ENCODE results near the gene RBBP8NL.
A peak's percentile ranks its signal among the peaks of the same experiment; 100 is the strongest.

Gene RBBP8NL

GRCh38 chr20:62415354-62416111, 11.8 kb downstream of the RBBP8NL start:
- no peaks in the 10 kb centered on the region for H3K36me3 ChIP-seq
- H3K9me3 ChIP-seq (ENCODE audit: severe bottlenecking) = no peaks in the 10 kb centered on the region
- no peak overlapping the region for H3K4me3 ChIP-seq (ENCODE audit: low read depth, low read length)
- no peak for TF ChIP-seq CTCF (IDR thresholded peaks at IDR 0.05; ENCODE audit: low read depth, low read length)
- no peak for DNase-seq
- H3K27me3 ChIP-seq (ENCODE audit: insufficient read depth, low read depth, severe bottlenecking) = no peaks in the 10 kb centered on the region
- H3K27ac ChIP-seq = no peak overlapping the region

- H3K9me3 ChIP-seq (ENCODE audit: severe bottlenecking) = no peaks in the 10 kb centered on the region
- H3K27me3 ChIP-seq (ENCODE audit: insufficient read depth, low read depth, severe bottlenecking) = no peaks in the 10 kb centered on the region
- peak; percentile 45 for DNase-seq
- no peak overlapping the region for H3K4me3 ChIP-seq (ENCODE audit: low read depth, low read length)
- peak; percentile 72 for TF ChIP-seq CTCF (IDR thresholded peaks at IDR 0.05; ENCODE audit: low read depth, low read length)
- no peaks in the 10 kb centered on the region for H3K36me3 ChIP-seq
- H3K27ac ChIP-seq = no peak overlapping the region
Measured at GRCh38 chr20:62413896-62414481, 13.3 kb downstream of the RBBP8NL start.

GRCh38 chr20:62413025-62413570, 14.2 kb downstream of the RBBP8NL start:
- H3K4me3 ChIP-seq (ENCODE audit: low read depth, low read length) = no peak overlapping the region
- no peaks in the 10 kb centered on the region for H3K9me3 ChIP-seq (ENCODE audit: severe bottlenecking)
- H3K36me3 ChIP-seq = no peaks in the 10 kb centered on the region
- no peaks in the 10 kb centered on the region for H3K27me3 ChIP-seq (ENCODE audit: insufficient read depth, low read depth, severe bottlenecking)
- DNase-seq = no peak
- TF ChIP-seq CTCF (IDR thresholded peaks at IDR 0.05; ENCODE audit: low read depth, low read length) = no peak
- H3K27ac ChIP-seq = no peak overlapping the region

GRCh38 chr20:62412194-62413024, 14.9 kb downstream of the RBBP8NL start:
- Histone ChIP-seq H3K36me3 (no peaks in the 10 kb centered on the region), H3K9me3 (ENCODE audit: severe bottlenecking) (no peaks in the 10 kb centered on the region), H3K27ac (no peak overlapping the region), H3K27me3 (ENCODE audit: insufficient read depth, low read depth, severe bottlenecking) (no peaks in the 10 kb centered on the region), H3K4me3 (ENCODE audit: low read depth, low read length) (no peak overlapping the region)
- no peak for TF ChIP-seq CTCF (IDR thresholded peaks at IDR 0.05; ENCODE audit: low read depth, low read length)
- DNase-seq = no peak

- Histone ChIP-seq H3K36me3 (no peaks in the 10 kb centered on the region), H3K27me3 (ENCODE audit: insufficient read depth, low read depth, severe bottlenecking) (no peaks in the 10 kb centered on the region), H3K9me3 (ENCODE audit: severe bottlenecking) (no peaks in the 10 kb centered on the region), H3K27ac (no peak overlapping the region), H3K4me3 (ENCODE audit: low read depth, low read length) (no peak overlapping the region)
- no peak for DNase-seq
- TF ChIP-seq CTCF (IDR thresholded peaks at IDR 0.05; ENCODE audit: low read depth, low read length) = no peak
Measured at GRCh38 chr20:62411479-62412193, 15.7 kb downstream of the RBBP8NL start.
